UCSD-AML1 (cell line): ENCODE data around the gene MGA.

Experiments
- DNase-seq: peaks from one replicate; lab custom pipeline; 2025; ENCODE audit not compliant: unreplicated experiment; lab: John Stamatoyannopoulos, UW

The MGA gene

GRCh38 chr15:41660235-41661077 is at the start of gene MGA:
Gene MGA, plus strand, starts transcription at chr15:41660405.
- no peak for DNase-seq

GRCh38 chr15:41620536-41621199 is 39.5 kb upstream of the MGA start:
- no peak for DNase-seq

- DNase-seq, result peak; percentile 88
Observed at GRCh38 chr15:41621200-41622193, 38.7 kb upstream of the MGA start.

- DNase-seq, result no peak
Observed at GRCh38 chr15:41622901-41623300, 37.3 kb upstream of the MGA start.

- no peak for DNase-seq
Observed at GRCh38 chr15:41627203-41627602, 33.0 kb upstream of the MGA start.

- no peak for DNase-seq
Observed at GRCh38 chr15:41629463-41629862, 30.7 kb upstream of the MGA start.

- no peak for DNase-seq
Observed at GRCh38 chr15:41629883-41630282, 30.3 kb upstream of the MGA start.

- no peak for DNase-seq
Observed at GRCh38 chr15:41630616-41631217, 29.5 kb upstream of the MGA start.

GRCh38 chr15:41631880-41632470 is 28.2 kb upstream of the MGA start:
- DNase-seq, result no peak

GRCh38 chr15:41633609-41634008 is 26.6 kb upstream of the MGA start:
- DNase-seq, result no peak

GRCh38 chr15:41634072-41634626 is 26.1 kb upstream of the MGA start:
- no peak for DNase-seq

- DNase-seq, result no peak
Observed at GRCh38 chr15:41637086-41637485, 23.1 kb upstream of the MGA start.

- no peak for DNase-seq
Observed at GRCh38 chr15:41640985-41641384, 19.2 kb upstream of the MGA start.

GRCh38 chr15:41647262-41647661 is 12.9 kb upstream of the MGA start:
- DNase-seq, result no peak

GRCh38 chr15:41648097-41648496 is 12.1 kb upstream of the MGA start:
- no peak for DNase-seq

- DNase-seq, result no peak
Observed at GRCh38 chr15:41648770-41649169, 11.4 kb upstream of the MGA start.

- no peak for DNase-seq
Observed at GRCh38 chr15:41650806-41651205, 9.4 kb upstream of the MGA start.

- no peak for DNase-seq
Observed at GRCh38 chr15:41651373-41651772, 8.8 kb upstream of the MGA start.

- no peak for DNase-seq
Observed at GRCh38 chr15:41653760-41654159, 6.4 kb upstream of the MGA start.

GRCh38 chr15:41655716-41656115 is 4.5 kb upstream of the MGA start:
- no peak for DNase-seq
